GM23338 (cell line): ENCODE data around the gene GOLT1A. TPM values are rescaled to one million over a fixed set of nuclear protein-coding genes. Genes with fewer than 3 reads are reported as not detected.

ENCODE experiments used
- ATAC-seq: fragments of 200-7000 bp; cut with Tn5 transposase; 3 replicates; pipeline ENCODE4 v1.9.1; 2020
- DNase-seq: peaks from one replicate; pipeline ENCODE4 v3.0.0-alpha.2; 2015; ENCODE audit warnings: low spot score
- H2AFZ ChIP-seq: fragments of 200-600 bp; sonication (generic); 2 replicates; pipeline ENCODE4 v1.8.0; 2016; ENCODE audit warnings: antibody characterized with exemption, mild to moderate bottlenecking, moderate library complexity
- H3F3A ChIP-seq: fragments of 200-600 bp; sonication (generic); replicated peaks from 2 replicates; pipeline ENCODE4 v1.8.0; 2017; ENCODE audit warnings: antibody characterized with exemption, mixed run types, low read depth
- H3K27ac ChIP-seq: fragments of 200-600 bp; sonication (generic); 2 replicates; pipeline ENCODE4 v1.6.1; 2016; ENCODE audit warnings: low read depth
- H3K27me3 ChIP-seq: fragments of 200-600 bp; sonication (generic); 2 replicates; pipeline ENCODE4 v1.8.0; 2016; ENCODE audit warnings: mild to moderate bottlenecking, mixed run types, moderate library complexity; ENCODE audit not compliant: insufficient read depth
- H3K36me3 ChIP-seq: fragments of 200-600 bp; sonication (generic); 2 replicates; pipeline ENCODE4 v1.8.0; 2016; ENCODE audit warnings: mild to moderate bottlenecking; ENCODE audit not compliant: insufficient read depth
- H3K4me1 ChIP-seq: fragments of 200-600 bp; sonication (generic); 2 replicates; pipeline ENCODE4 v1.8.0; 2016; ENCODE audit warnings: mild to moderate bottlenecking, moderate library complexity; ENCODE audit not compliant: insufficient read depth
- H3K4me2 ChIP-seq: fragments of 200-600 bp; sonication (generic); 2 replicates; pipeline ENCODE4 v1.7.1; 2017; ENCODE audit warnings: mixed run types
- H3K4me3 ChIP-seq: fragments of 200-600 bp; sonication (generic); 2 replicates; pipeline ENCODE4 v1.6.1; 2016; ENCODE audit warnings: mixed run types
- H3K79me2 ChIP-seq: fragments of 200-600 bp; sonication (generic); replicated peaks from 2 replicates; pipeline ENCODE4 v1.8.0; 2017; ENCODE audit warnings: mild to moderate bottlenecking; ENCODE audit not compliant: insufficient read depth
- H3K9me2 ChIP-seq: fragments of 200-600 bp; sonication (generic); 2 replicates; pipeline ENCODE4 v1.8.0; 2017; ENCODE audit not compliant: insufficient read depth
- H4K20me1 ChIP-seq: fragments of 200-600 bp; sonication (generic); replicated peaks from 2 replicates; pipeline ENCODE4 v1.8.0; 2017; ENCODE audit warnings: mild to moderate bottlenecking; ENCODE audit not compliant: insufficient read depth
- H3K27ac Mint-ChIP-seq: 2 replicates; pipeline ENCODE4 v1.8.0; 2020; ENCODE audit warnings: inconsistent platforms, mild to moderate bottlenecking, moderate library complexity, mixed read lengths
- H3K27me3 Mint-ChIP-seq: 3 replicates; pipeline ENCODE4 v1.8.0; 2022; ENCODE audit warnings: low read depth, mild to moderate bottlenecking, moderate library complexity, mixed read lengths, inconsistent platforms; ENCODE audit not compliant: insufficient read depth, poor library complexity
- H3K36me3 Mint-ChIP-seq: 3 replicates; pipeline ENCODE4 v1.8.0; 2021; ENCODE audit warnings: low read depth, mild to moderate bottlenecking, inconsistent platforms, moderate library complexity, mixed read lengths
- H3K4me1 Mint-ChIP-seq: 3 replicates; pipeline ENCODE4 v1.8.0; 2020; ENCODE audit warnings: mild to moderate bottlenecking, inconsistent platforms, mixed read lengths
- H3K4me3 Mint-ChIP-seq: 3 replicates; pipeline ENCODE4 v1.8.0; 2021; ENCODE audit warnings: moderate library complexity, mild to moderate bottlenecking, inconsistent platforms, mixed read lengths
- H3K9me3 Mint-ChIP-seq: 3 replicates; pipeline ENCODE4 v1.8.0; 2020; ENCODE audit warnings: moderate library complexity, mild to moderate bottlenecking, inconsistent platforms, mixed read lengths
- CREB1 ChIP-seq: fragments of 250-450 bp; sonication (Bioruptor Pico); IDR thresholded peaks from 2 replicates; pipeline ENCODE4 v1.5.0; 2020; ENCODE audit warnings: low read depth, mild to moderate bottlenecking, moderate library complexity
- EZH2 ChIP-seq: fragments of 200-600 bp; sonication (generic); IDR thresholded peaks from one replicate; pipeline ENCODE4 v1.8.0; 2017; ENCODE audit warnings: antibody characterized with exemption, mild to moderate bottlenecking, low read depth; ENCODE audit not compliant: unreplicated experiment
- EZH2phosphoT487 ChIP-seq: fragments of 200-600 bp; sonication (generic); IDR thresholded peaks from one replicate; pipeline ENCODE4 v1.8.1; 2018; ENCODE audit warnings: antibody characterized with exemption; ENCODE audit not compliant: unreplicated experiment
- JUNB ChIP-seq: IDR thresholded peaks from one replicate; pipeline ENCODE4 v1.6.1; 2016; ENCODE audit warnings: antibody characterized with exemption; ENCODE audit not compliant: unreplicated experiment
- NANOG ChIP-seq: IDR thresholded peaks from 2 replicates; pipeline ENCODE4 v1.6.1; 2016; ENCODE audit warnings: antibody characterized with exemption, borderline replicate concordance
- POLR2AphosphoS5 ChIP-seq: IDR thresholded peaks from 2 replicates; pipeline ENCODE4 v1.6.1; 2016; ENCODE audit warnings: antibody characterized with exemption, low read depth
- STAT1 ChIP-seq: IDR thresholded peaks from one replicate; pipeline ENCODE4 v1.6.1; 2016; ENCODE audit warnings: antibody characterized with exemption; ENCODE audit not compliant: unreplicated experiment
- ZNF114 ChIP-seq: fragments of 250-450 bp; sonication (Bioruptor Pico); IDR thresholded peaks from 2 replicates; pipeline ENCODE4 v1.5.0; 2020; ENCODE audit warnings: mild to moderate bottlenecking, moderate library complexity
- ZNF331 ChIP-seq: fragments of 250-450 bp; sonication (Bioruptor Pico); IDR thresholded peaks from 2 replicates; pipeline ENCODE4 v1.5.0; 2020; ENCODE audit warnings: low read depth, mild to moderate bottlenecking, moderate library complexity
- polyA plus RNA-seq: library from polyadenylated mRNA; unstranded; fragments of >200 nt; fragmentation: Nextera tagmentation; extraction: Ambion mirVana; gene quantifications from 2 replicates; pipeline ENCODE4 v1.2.1, GENCODE V29; 2016
- total RNA-seq: library from RNA; depleted of rRNA; stranded (reverse); fragments of >200 nt; shearing (Covaris generic); gene quantifications from 2 replicates; pipeline ENCODE4 v1.2.3, GENCODE V29; 2014
- TF ChIP-seq, protein P1 (sequence below): IDR thresholded peaks from one replicate; pipeline ENCODE4 v1.6.1; 2018; ENCODE audit warnings: antibody characterized with exemption; ENCODE audit not compliant: unreplicated experiment
- TF ChIP-seq, protein P2 (sequence below): fragments of 250-450 bp; sonication (Bioruptor Pico); IDR thresholded peaks from 2 replicates; pipeline ENCODE4 v1.5.0; 2020; ENCODE audit warnings: mild to moderate bottlenecking, moderate library complexity
- TF ChIP-seq, protein P3 (sequence below): IDR thresholded peaks from 2 replicates; pipeline ENCODE4 v1.6.1; 2016; ENCODE audit warnings: antibody characterized with exemption
- TF ChIP-seq, protein P4 (sequence below), 2 experiments: fragments of 200-600 bp in 1 of 2; sonication (generic) in 1 of 2; conservative IDR thresholded peaks; 2 replicates each; pipeline versions ENCODE4 v1.5.1 to v1.6.1; 2016 to 2017; ENCODE audit warnings: antibody characterized with exemption in 2 of 2, low read depth in 2 of 2, mild to moderate bottlenecking in 2 of 2, moderate library complexity in 1 of 2

Gene GOLT1A
- total and polyA plus RNA-seq, 2 experiments from 2014 or later = 3.0 to 7.2 TPM

DNA sequence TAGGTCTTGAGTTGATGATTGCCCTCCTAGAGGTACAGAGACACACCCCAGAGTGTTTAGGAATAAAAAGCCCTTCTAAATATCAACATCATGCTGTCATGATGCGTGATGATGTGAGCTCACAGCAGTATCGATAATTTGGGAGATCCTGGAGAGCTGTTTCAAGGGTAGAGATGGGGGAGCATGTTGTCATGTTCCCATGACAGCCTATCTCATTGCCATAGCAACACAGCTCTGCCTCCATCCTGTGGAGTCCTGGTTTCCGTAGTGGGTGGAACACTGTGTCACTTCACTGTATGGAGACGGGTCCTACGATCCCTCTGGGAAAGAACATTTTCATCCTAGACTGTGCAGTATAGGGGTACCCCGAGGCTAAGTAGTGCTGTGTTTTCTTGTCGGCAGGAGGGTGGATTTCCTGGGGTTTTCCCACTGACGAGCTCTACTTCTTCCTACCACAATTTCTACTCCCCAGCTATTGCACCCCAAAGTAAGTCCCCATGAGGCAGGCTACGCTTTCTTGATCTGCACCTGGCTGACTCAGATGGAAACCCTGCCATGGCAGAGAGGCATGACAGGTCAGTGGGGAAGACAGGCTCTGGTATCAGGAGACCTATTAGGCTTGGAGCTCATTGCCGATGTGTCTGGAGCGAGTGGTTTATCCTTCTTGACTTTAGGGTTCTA lies 24.7 kb downstream of the GOLT1A start:
- Histone ChIP-seq H3K9me2 (no peaks in the 10 kb centered on the region), H3K36me3 (no peaks in the 10 kb centered on the region), H2AFZ (no peak overlapping the region), H3K27ac (no peak overlapping the region), H3K27me3 (peaks cover 29% of the 10 kb centered on the region; the same call in 1 of the 2 replicates), H3K4me3 (no peak overlapping the region), H3K79me2 (no peaks in the 10 kb centered on the region), H3K4me2 (no peak overlapping the region), H3K4me1 (peaks cover 7% of the 10 kb centered on the region), H3F3A (no peaks in the 10 kb centered on the region), H4K20me1 (no peaks in the 10 kb centered on the region)
- Mint-ChIP-seq H3K9me3 (no peaks in the 10 kb centered on the region), H3K4me1 (peaks cover 10% of the 10 kb centered on the region), H3K27ac (no peak overlapping the region), H3K4me3 (no peak overlapping the region), H3K27me3 (peaks cover 13% of the 10 kb centered on the region), H3K36me3 (no peaks in the 10 kb centered on the region)
- ATAC-seq = no peak
- TF ChIP-seq, protein P1, sequence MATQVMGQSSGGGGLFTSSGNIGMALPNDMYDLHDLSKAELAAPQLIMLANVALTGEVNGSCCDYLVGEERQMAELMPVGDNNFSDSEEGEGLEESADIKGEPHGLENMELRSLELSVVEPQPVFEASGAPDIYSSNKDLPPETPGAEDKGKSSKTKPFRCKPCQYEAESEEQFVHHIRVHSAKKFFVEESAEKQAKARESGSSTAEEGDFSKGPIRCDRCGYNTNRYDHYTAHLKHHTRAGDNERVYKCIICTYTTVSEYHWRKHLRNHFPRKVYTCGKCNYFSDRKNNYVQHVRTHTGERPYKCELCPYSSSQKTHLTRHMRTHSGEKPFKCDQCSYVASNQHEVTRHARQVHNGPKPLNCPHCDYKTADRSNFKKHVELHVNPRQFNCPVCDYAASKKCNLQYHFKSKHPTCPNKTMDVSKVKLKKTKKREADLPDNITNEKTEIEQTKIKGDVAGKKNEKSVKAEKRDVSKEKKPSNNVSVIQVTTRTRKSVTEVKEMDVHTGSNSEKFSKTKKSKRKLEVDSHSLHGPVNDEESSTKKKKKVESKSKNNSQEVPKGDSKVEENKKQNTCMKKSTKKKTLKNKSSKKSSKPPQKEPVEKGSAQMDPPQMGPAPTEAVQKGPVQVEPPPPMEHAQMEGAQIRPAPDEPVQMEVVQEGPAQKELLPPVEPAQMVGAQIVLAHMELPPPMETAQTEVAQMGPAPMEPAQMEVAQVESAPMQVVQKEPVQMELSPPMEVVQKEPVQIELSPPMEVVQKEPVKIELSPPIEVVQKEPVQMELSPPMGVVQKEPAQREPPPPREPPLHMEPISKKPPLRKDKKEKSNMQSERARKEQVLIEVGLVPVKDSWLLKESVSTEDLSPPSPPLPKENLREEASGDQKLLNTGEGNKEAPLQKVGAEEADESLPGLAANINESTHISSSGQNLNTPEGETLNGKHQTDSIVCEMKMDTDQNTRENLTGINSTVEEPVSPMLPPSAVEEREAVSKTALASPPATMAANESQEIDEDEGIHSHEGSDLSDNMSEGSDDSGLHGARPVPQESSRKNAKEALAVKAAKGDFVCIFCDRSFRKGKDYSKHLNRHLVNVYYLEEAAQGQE = no peak
- TF ChIP-seq, protein P2, sequence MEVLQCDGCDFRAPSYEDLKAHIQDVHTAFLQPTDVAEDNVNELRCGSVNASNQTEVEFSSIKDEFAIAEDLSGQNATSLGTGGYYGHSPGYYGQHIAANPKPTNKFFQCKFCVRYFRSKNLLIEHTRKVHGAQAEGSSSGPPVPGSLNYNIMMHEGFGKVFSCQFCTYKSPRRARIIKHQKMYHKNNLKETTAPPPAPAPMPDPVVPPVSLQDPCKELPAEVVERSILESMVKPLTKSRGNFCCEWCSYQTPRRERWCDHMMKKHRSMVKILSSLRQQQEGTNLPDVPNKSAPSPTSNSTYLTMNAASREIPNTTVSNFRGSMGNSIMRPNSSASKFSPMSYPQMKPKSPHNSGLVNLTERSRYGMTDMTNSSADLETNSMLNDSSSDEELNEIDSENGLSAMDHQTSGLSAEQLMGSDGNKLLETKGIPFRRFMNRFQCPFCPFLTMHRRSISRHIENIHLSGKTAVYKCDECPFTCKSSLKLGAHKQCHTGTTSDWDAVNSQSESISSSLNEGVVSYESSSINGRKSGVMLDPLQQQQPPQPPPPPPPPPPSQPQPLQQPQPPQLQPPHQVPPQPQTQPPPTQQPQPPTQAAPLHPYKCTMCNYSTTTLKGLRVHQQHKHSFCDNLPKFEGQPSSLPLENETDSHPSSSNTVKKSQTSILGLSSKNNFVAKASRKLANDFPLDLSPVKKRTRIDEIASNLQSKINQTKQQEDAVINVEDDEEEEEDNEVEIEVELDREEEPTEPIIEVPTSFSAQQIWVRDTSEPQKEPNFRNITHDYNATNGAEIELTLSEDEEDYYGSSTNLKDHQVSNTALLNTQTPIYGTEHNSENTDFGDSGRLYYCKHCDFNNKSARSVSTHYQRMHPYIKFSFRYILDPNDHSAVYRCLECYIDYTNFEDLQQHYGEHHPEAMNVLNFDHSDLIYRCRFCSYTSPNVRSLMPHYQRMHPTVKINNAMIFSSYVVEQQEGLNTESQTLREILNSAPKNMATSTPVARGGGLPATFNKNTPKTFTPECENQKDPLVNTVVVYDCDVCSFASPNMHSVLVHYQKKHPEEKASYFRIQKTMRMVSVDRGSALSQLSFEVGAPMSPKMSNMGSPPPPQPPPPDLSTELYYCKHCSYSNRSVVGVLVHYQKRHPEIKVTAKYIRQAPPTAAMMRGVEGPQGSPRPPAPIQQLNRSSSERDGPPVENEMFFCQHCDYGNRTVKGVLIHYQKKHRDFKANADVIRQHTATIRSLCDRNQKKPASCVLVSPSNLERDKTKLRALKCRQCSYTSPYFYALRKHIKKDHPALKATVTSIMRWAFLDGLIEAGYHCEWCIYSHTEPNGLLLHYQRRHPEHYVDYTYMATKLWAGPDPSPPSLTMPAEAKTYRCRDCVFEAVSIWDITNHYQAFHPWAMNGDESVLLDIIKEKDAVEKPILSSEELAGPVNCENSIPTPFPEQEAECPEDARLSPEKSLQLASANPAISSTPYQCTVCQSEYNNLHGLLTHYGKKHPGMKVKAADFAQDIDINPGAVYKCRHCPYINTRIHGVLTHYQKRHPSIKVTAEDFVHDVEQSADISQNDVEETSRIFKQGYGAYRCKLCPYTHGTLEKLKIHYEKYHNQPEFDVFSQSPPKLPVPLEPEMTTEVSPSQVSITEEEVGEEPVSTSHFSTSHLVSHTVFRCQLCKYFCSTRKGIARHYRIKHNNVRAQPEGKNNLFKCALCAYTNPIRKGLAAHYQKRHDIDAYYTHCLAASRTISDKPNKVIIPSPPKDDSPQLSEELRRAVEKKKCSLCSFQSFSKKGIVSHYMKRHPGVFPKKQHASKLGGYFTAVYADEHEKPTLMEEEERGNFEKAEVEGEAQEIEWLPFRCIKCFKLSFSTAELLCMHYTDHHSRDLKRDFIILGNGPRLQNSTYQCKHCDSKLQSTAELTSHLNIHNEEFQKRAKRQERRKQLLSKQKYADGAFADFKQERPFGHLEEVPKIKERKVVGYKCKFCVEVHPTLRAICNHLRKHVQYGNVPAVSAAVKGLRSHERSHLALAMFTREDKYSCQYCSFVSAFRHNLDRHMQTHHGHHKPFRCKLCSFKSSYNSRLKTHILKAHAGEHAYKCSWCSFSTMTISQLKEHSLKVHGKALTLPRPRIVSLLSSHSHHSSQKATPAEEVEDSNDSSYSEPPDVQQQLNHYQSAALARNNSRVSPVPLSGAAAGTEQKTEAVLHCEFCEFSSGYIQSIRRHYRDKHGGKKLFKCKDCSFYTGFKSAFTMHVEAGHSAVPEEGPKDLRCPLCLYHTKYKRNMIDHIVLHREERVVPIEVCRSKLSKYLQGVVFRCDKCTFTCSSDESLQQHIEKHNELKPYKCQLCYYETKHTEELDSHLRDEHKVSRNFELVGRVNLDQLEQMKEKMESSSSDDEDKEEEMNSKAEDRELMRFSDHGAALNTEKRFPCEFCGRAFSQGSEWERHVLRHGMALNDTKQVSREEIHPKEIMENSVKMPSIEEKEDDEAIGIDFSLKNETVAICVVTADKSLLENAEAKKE = no peak
- TF ChIP-seq STAT1 = no peak
- TF ChIP-seq EZH2phosphoT487 = no peak
- no peak for TF ChIP-seq POLR2AphosphoS5
- no peak for TF ChIP-seq NANOG
- no peak for TF ChIP-seq ZNF331 (CRISPR knock-in tag)
- no peak for TF ChIP-seq CREB1 (CRISPR knock-in tag)
- no peak for TF ChIP-seq EZH2
- no peak for TF ChIP-seq JUNB
- no peak for TF ChIP-seq ZNF114
- TF ChIP-seq, protein P3, sequence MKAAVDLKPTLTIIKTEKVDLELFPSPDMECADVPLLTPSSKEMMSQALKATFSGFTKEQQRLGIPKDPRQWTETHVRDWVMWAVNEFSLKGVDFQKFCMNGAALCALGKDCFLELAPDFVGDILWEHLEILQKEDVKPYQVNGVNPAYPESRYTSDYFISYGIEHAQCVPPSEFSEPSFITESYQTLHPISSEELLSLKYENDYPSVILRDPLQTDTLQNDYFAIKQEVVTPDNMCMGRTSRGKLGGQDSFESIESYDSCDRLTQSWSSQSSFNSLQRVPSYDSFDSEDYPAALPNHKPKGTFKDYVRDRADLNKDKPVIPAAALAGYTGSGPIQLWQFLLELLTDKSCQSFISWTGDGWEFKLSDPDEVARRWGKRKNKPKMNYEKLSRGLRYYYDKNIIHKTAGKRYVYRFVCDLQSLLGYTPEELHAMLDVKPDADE = no peak
- TF ChIP-seq, protein P4, sequence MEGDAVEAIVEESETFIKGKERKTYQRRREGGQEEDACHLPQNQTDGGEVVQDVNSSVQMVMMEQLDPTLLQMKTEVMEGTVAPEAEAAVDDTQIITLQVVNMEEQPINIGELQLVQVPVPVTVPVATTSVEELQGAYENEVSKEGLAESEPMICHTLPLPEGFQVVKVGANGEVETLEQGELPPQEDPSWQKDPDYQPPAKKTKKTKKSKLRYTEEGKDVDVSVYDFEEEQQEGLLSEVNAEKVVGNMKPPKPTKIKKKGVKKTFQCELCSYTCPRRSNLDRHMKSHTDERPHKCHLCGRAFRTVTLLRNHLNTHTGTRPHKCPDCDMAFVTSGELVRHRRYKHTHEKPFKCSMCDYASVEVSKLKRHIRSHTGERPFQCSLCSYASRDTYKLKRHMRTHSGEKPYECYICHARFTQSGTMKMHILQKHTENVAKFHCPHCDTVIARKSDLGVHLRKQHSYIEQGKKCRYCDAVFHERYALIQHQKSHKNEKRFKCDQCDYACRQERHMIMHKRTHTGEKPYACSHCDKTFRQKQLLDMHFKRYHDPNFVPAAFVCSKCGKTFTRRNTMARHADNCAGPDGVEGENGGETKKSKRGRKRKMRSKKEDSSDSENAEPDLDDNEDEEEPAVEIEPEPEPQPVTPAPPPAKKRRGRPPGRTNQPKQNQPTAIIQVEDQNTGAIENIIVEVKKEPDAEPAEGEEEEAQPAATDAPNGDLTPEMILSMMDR (conservative IDR thresholded peaks at IDR 0.05; ENCODE audit: low read depth in 2 of 2) = no peak
- DNase-seq = no peak
